Endothelial cell (in vitro differentiated cells): ENCODE data around the gene KRTAP5-9. TPM values are rescaled to one million over a fixed set of nuclear protein-coding genes. Genes with fewer than 3 reads are reported as not detected.

Source experiments
- DNase-seq: peaks from one replicate; pipeline ENCODE4 v3.0.0; 2021; ENCODE audit warnings: low spot score
- H3K27ac Mint-ChIP-seq: one replicate; pipeline ENCODE4 v1.8.0; 2021; ENCODE audit warnings: mixed read lengths, inconsistent platforms; ENCODE audit not compliant: unreplicated experiment
- H3K27me3 Mint-ChIP-seq: one replicate; pipeline ENCODE4 v1.8.0; 2021; ENCODE audit warnings: mild to moderate bottlenecking, moderate library complexity, mixed read lengths, inconsistent platforms; ENCODE audit not compliant: unreplicated experiment
- H3K36me3 Mint-ChIP-seq: one replicate; pipeline ENCODE4 v1.8.0; 2021; ENCODE audit warnings: mild to moderate bottlenecking, low read depth, mixed read lengths, inconsistent platforms; ENCODE audit not compliant: unreplicated experiment
- H3K4me1 Mint-ChIP-seq: one replicate; pipeline ENCODE4 v1.8.0; 2021; ENCODE audit warnings: mild to moderate bottlenecking, mixed read lengths, inconsistent platforms; ENCODE audit not compliant: unreplicated experiment
- H3K4me3 Mint-ChIP-seq: one replicate; pipeline ENCODE4 v1.8.0; 2021; ENCODE audit warnings: mild to moderate bottlenecking, mixed read lengths, inconsistent platforms; ENCODE audit not compliant: unreplicated experiment
- H3K9me3 Mint-ChIP-seq: one replicate; pipeline ENCODE4 v1.8.0; 2021; ENCODE audit warnings: mixed read lengths, inconsistent platforms; ENCODE audit not compliant: unreplicated experiment
- CTCF ChIP-seq: fragments of 200-600 bp; sonication (generic); IDR thresholded peaks from one replicate; pipeline ENCODE4 v1.5.0; 2021; ENCODE audit warnings: antibody characterized with exemption; ENCODE audit not compliant: unreplicated experiment
- total RNA-seq: library from RNA; stranded (reverse); fragmentation: NEBNext Ultra II Directional; extraction: Animal tissue kit (Norgen Biotek cat#: 25700); gene quantifications from one replicate; pipeline ENCODE4 v1.2.1, GENCODE V29; 2021; ENCODE audit not compliant: unreplicated experiment

Gene KRTAP5-9
- total RNA-seq, 1 donor from 2014 or later = 0.80 TPM

- Mint-ChIP-seq H3K27ac (peak overlapping the region; percentile 34), H3K27me3 (peaks cover 14% of the 10 kb centered on the region), H3K36me3 (peaks cover 4% of the 10 kb centered on the region), H3K4me3 (no peak overlapping the region), H3K4me1 (peaks cover 58% of the 10 kb centered on the region), H3K9me3 (peaks cover 6% of the 10 kb centered on the region)
- no peak for TF ChIP-seq CTCF
- DNase-seq = no peak
Observed at GRCh38 chr11:71545405-71545966, 2.7 kb upstream of the KRTAP5-9 start.

GRCh38 chr11:71548716-71549151 lies 514 bp downstream of the KRTAP5-9 start:
- Mint-ChIP-seq H3K4me1 (peaks cover 68% of the 10 kb centered on the region), H3K27ac (no peak overlapping the region), H3K4me3 (no peak overlapping the region), H3K36me3 (no peaks in the 10 kb centered on the region), H3K27me3 (peaks cover 14% of the 10 kb centered on the region), H3K9me3 (no peaks in the 10 kb centered on the region)
- no peak for DNase-seq
- no peak for TF ChIP-seq CTCF

GRCh38 chr11:71551711-71552110 lies 3.5 kb downstream of the KRTAP5-9 start:
- Mint-ChIP-seq H3K4me1 (peaks cover 41% of the 10 kb centered on the region), H3K27me3 (peaks cover 8% of the 10 kb centered on the region), H3K36me3 (no peaks in the 10 kb centered on the region), H3K4me3 (no peak overlapping the region), H3K27ac (no peak overlapping the region), H3K9me3 (no peaks in the 10 kb centered on the region)
- no peak for DNase-seq
- no peak for TF ChIP-seq CTCF

GRCh38 chr11:71554996-71555395 lies 6.8 kb downstream of the KRTAP5-9 start:
- no peak overlapping the region for H3K27ac Mint-ChIP-seq
- H3K27me3 Mint-ChIP-seq = peaks cover 2% of the 10 kb centered on the region
- no peak for TF ChIP-seq CTCF
- H3K4me1 Mint-ChIP-seq = peaks cover 15% of the 10 kb centered on the region
- no peak for DNase-seq
- no peak overlapping the region for H3K4me3 Mint-ChIP-seq
- H3K36me3 Mint-ChIP-seq = no peaks in the 10 kb centered on the region
- H3K9me3 Mint-ChIP-seq = no peaks in the 10 kb centered on the region

GRCh38 chr11:71555508-71555907 lies 7.3 kb downstream of the KRTAP5-9 start:
- peaks cover 10% of the 10 kb centered on the region for H3K4me1 Mint-ChIP-seq
- H3K27ac Mint-ChIP-seq = no peak overlapping the region
- H3K4me3 Mint-ChIP-seq = no peak overlapping the region
- TF ChIP-seq CTCF = no peak
- H3K36me3 Mint-ChIP-seq = no peaks in the 10 kb centered on the region
- DNase-seq = no peak
- no peaks in the 10 kb centered on the region for H3K9me3 Mint-ChIP-seq
- no peaks in the 10 kb centered on the region for H3K27me3 Mint-ChIP-seq
